GM12891 (cell line): ENCODE results near the gene SRY. TPM values are rescaled to one million over a fixed set of nuclear protein-coding genes. Genes with fewer than 3 reads are reported as not detected.
"Not testable (repeated sequence)": the region's sequence is repeated elsewhere in the genome, so short reads cannot be mapped to it uniquely, and the experiment has no call there.

ENCODE experiments used
- DNase-seq: peaks from one replicate; pipeline ENCODE4 v3.0.0; 2011; ENCODE audit warnings: low spot score; ENCODE audit not compliant: insufficient read length
- FAIRE-seq: peaks from 2 replicates; lab custom pipeline; 2011; peaks lifted over from hg19 to GRCh38; lab: Jason Lieb, UNC
- PAX5 ChIP-seq: IDR thresholded peaks from 2 replicates; pipeline ENCODE4 v1.6.1; 2011; ENCODE audit warnings: low read length, moderate library complexity, mild to moderate bottlenecking; ENCODE audit not compliant: insufficient read depth, severe bottlenecking
- POLR2A ChIP-seq: IDR thresholded peaks from 2 replicates; pipeline ENCODE4 v1.6.1; 2011; ENCODE audit warnings: low read depth, low read length, control low read depth
- POLR2AphosphoS5 ChIP-seq: IDR thresholded peaks from 2 replicates; pipeline ENCODE4 v1.6.1; 2011; ENCODE audit warnings: low read depth, low read length, control low read depth
- POU2F2 ChIP-seq: IDR thresholded peaks from 2 replicates; pipeline ENCODE4 v1.6.1; 2011; ENCODE audit warnings: low read depth, mild to moderate bottlenecking, control low read depth, low read length, moderate library complexity
- SPI1 ChIP-seq: IDR thresholded peaks from 2 replicates; pipeline ENCODE4 v1.6.1; 2011; ENCODE audit warnings: low read depth, low read length, control low read depth
- TAF1 ChIP-seq: IDR thresholded peaks from 2 replicates; pipeline ENCODE4 v1.6.1; 2011; ENCODE audit warnings: low read depth, low read length, control low read depth
- polyA plus RNA-seq: library from polyadenylated mRNA; unstranded; fragments of >200 nt; gene quantifications from one replicate; pipeline ENCODE4 v1.2.1, GENCODE V29; 2012; ENCODE audit warnings: low read depth, missing spikeins, inconsistent platforms; ENCODE audit not compliant: missing spikeins

Gene SRY
- polyA plus RNA-seq = not detected

DNA sequence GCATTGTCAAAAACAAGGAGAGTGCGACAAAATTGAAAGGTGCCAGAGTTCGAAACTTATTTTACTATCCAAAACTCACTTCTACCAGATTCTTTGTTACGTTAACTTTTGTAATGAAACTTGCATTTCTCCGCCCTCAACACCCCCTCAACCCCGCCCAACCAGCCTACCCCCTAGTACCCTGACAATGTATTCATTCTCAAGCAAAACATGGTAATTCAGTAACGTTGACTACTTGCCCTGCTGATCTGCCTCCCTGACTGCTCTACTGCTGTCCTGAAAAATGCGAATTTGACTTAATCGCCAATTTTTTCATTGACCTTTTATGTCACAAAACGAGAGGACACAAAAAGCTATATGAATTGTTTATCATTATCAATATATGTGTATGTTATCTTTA, at the start of gene SRY:
TSS of gene SRY (minus strand) at position 83 of the 400 bp plus-strand sequence. CDS start at position 4, 79 bp downstream.
- DNase-seq (no peak), FAIRE-seq (no peak)
- no peak for TF ChIP-seq POU2F2
- no peak for TF ChIP-seq PAX5
- TF ChIP-seq SPI1 = no peak
- no peak for TF ChIP-seq TAF1
- no peak for TF ChIP-seq POLR2AphosphoS5
- no peak for TF ChIP-seq POLR2A

DNA sequence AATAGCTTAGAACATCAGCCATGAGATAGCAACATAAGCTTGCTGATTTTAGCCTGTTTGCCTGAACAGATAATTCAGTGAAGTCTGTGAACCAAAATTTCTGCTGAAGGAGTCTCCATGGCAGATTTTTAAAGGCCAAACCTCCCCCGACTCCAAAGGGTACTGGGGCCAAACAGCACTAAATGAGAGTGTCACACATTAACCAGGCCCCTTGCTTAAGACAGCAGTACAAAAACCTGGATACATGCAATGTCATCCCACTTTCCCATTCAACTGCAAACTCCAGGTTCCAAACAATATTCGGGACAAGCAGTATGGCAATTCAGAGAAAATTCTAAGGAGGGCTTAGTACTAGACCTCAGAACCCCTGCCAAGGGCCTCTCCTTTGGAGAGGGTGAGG, 49.6 kb upstream of the SRY start:
- FAIRE-seq = no peak
- DNase-seq = no peak
- TF ChIP-seq PAX5 (no peak), TAF1 (no peak), POU2F2 (no peak), SPI1 (no peak), POLR2AphosphoS5 (no peak), POLR2A (no peak)

GRCh38 chrY:2835230-2835629, 47.7 kb upstream of the SRY start:
- no peak for DNase-seq
- TF ChIP-seq POU2F2 = no peak
- no peak for FAIRE-seq

- no peak for TF ChIP-seq POU2F2
- no peak for TF ChIP-seq TAF1
- no peak for TF ChIP-seq POLR2AphosphoS5
- TF ChIP-seq POLR2A = no peak
- no peak for DNase-seq
- FAIRE-seq = no peak
Observed at GRCh38 chrY:2828497-2828896, 41.0 kb upstream of the SRY start.

GRCh38 chrY:2824471-2824870, 37.0 kb upstream of the SRY start:
- no peak for FAIRE-seq
- TF ChIP-seq POLR2AphosphoS5 = no peak
- no peak for TF ChIP-seq PAX5
- TF ChIP-seq POLR2A = no peak
- no peak for TF ChIP-seq SPI1
- TF ChIP-seq POU2F2 = no peak
- TF ChIP-seq TAF1 = no peak
- no peak for DNase-seq

DNA sequence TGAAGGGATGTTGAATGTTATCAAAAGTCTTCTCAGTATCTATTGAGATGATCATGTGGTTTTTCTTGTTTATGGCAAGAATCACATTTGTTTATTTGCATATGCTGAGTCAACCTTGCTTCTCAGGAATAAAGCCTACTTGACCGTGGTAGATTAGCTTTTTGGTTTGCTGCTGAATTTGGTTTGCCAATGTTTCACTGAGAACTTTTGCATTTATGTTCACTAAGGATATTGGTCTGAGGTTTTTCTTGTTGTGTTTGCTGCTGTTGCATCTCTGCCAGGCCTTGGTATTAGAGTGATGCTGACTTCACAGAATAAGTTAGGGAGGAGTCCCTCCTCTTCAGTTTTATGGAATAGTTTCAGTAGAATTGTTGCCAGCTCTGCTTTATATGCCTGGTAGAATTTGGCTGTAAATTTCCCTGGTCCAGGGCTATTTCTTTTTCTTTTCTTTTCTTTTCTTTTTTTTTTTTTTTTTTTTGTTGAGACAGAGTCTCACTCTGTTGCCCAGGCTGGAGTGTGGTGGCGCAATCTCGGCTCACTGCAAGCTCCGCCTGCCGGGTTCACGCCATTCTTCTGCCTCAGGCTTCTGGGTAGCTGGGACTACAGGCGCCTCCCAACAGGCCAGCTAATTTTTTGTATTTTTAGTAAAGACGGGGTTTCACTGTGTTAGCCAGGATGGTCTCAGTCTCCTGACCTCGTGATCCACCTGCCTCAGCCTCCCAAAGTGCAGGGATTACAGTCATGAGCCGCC, 29.8 kb upstream of the SRY start:
- not testable (repeated sequence) for FAIRE-seq, DNase-seq

- TF ChIP-seq PAX5 (no peak), POLR2A (no peak), SPI1 (no peak), POU2F2 (no peak), POLR2AphosphoS5 (no peak), TAF1 (no peak)
- DNase-seq = no peak
- FAIRE-seq = peak; percentile 68
Observed at GRCh38 chrY:2800246-2800645, 12.8 kb upstream of the SRY start.

GRCh38 chrY:2797991-2798390, 10.5 kb upstream of the SRY start:
- FAIRE-seq (no peak), DNase-seq (no peak)
- TF ChIP-seq POLR2A (no peak), PAX5 (no peak), POU2F2 (no peak), TAF1 (no peak), SPI1 (no peak), POLR2AphosphoS5 (no peak)

DNA sequence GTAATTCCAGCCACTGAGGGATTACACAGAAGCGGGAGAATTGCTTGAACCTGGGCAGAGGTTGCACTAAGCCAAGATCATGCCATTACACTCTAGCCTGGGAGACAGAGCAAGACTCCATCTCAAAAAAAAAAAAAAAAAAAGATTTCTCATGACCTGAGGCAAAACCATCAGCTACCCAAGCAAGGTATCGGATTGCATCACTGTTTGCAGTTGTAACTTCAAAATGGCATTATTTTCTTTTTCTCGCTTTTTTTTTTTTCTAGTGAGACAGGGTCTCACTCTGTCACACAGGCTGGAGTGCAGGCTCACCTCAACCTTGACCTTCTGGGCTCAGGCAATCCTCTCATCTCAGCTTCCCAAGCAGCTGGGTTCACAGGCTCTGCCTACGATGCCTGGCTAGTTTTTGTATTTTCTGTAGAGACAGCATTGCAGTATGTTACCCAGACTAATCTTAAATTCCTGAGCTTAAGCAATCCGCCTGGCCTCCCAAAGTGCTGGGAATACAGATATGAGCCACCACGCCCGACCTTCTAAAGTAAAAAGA, 9.6 kb upstream of the SRY start:
- TF ChIP-seq SPI1 (no peak), PAX5 (no peak), POLR2AphosphoS5 (no peak), TAF1 (no peak), POLR2A (no peak), POU2F2 (no peak)
- DNase-seq = no peak
- FAIRE-seq = no peak

- no peak for FAIRE-seq
- DNase-seq = no peak
- no peak for TF ChIP-seq POLR2A
- TF ChIP-seq SPI1 = no peak
- no peak for TF ChIP-seq POU2F2
- TF ChIP-seq PAX5 = no peak
Observed at GRCh38 chrY:2789756-2790155, 2.3 kb upstream of the SRY start.
